HepG2 (cell line): ENCODE data around the gene FGFR4. TPM values are rescaled to one million over a fixed set of nuclear protein-coding genes. Genes with fewer than 3 reads are reported as not detected.
A peak's percentile ranks its signal among the peaks of the same experiment; 100 is the strongest.

Experiments used
- ARHGAP35 ChIP-seq: sonication (generic); formaldehyde crosslinking; IDR thresholded peaks from 2 replicates; pipeline ENCODE4 v1.9.0; 2022; ENCODE audit warnings: mild to moderate bottlenecking, inconsistent platforms, moderate library complexity, missing genetic modification reagents, borderline replicate concordance
- BRD4 ChIP-seq: sonication (generic); formaldehyde crosslinking; IDR thresholded peaks from 2 replicates; pipeline ENCODE4 v1.4.0; 2020; ENCODE audit warnings: missing genetic modification reagents
- GATAD2A ChIP-seq: IDR thresholded peaks from 2 replicates; pipeline ENCODE4 v1.6.1; 2016
- HMG20B ChIP-seq: conservative IDR thresholded peaks from 2 replicates; pipeline ENCODE4 v1.6.1; 2016; ENCODE audit warnings: missing genetic modification reagents, missing compliant biosample characterization
- HOXA3 ChIP-seq: sonication (generic); formaldehyde crosslinking; IDR thresholded peaks from 2 replicates; pipeline ENCODE4 v1.5.0; 2020; ENCODE audit warnings: missing genetic modification reagents
- MIXL1 ChIP-seq: IDR thresholded peaks from 2 replicates; pipeline ENCODE4 v1.6.1; 2016
- MYC ChIP-seq: sonication (generic); formaldehyde crosslinking; IDR thresholded peaks from 2 replicates; pipeline ENCODE4 v1.9.0; 2021; ENCODE audit warnings: missing genetic modification reagents, borderline replicate concordance
- NFE2 ChIP-seq: sonication (generic); formaldehyde crosslinking; IDR thresholded peaks from 2 replicates; pipeline ENCODE4 v1.4.0; 2020; ENCODE audit warnings: missing genetic modification reagents
- RAD21 ChIP-seq: fragments of 450-650 bp; formaldehyde crosslinking; IDR thresholded peaks from 2 replicates; pipeline ENCODE4 v1.5.0; 2020; ENCODE audit warnings: mild to moderate bottlenecking
- REXO4 ChIP-seq: sonication (generic); formaldehyde crosslinking; IDR thresholded peaks from 2 replicates; pipeline ENCODE4 v1.8.0; 2022; ENCODE audit warnings: missing genetic modification reagents, mild to moderate bottlenecking, borderline replicate concordance
- SAP130 ChIP-seq: IDR thresholded peaks from 2 replicates; pipeline ENCODE4 v1.6.1; 2016; ENCODE audit warnings: low read depth
- SMARCE1 ChIP-seq: fragments of 450-650 bp; IDR thresholded peaks from 2 replicates; pipeline ENCODE4 v1.6.1; 2017; ENCODE audit warnings: borderline replicate concordance
- TSC22D2 ChIP-seq: sonication (generic); formaldehyde crosslinking; IDR thresholded peaks from 2 replicates; pipeline ENCODE4 v1.5.1; 2020; ENCODE audit warnings: missing genetic modification reagents, mild to moderate bottlenecking, borderline replicate concordance
- ZNF101 ChIP-seq: sonication (generic); formaldehyde crosslinking; IDR thresholded peaks from 2 replicates; pipeline ENCODE4 v1.4.0; 2020; ENCODE audit warnings: mild to moderate bottlenecking, low read depth, missing genetic modification reagents, borderline replicate concordance
- ZNF24 ChIP-seq: fragments of 450-650 bp; IDR thresholded peaks from 2 replicates; pipeline ENCODE4 v1.6.1; 2017; ENCODE audit warnings: antibody characterized with exemption, mild to moderate bottlenecking
- ZNF282 ChIP-seq: fragments of 450-650 bp; IDR thresholded peaks from 2 replicates; pipeline ENCODE4 v1.6.1; 2018; ENCODE audit not compliant: partially characterized antibody
- ZNF33A ChIP-seq: sonication (generic); formaldehyde crosslinking; IDR thresholded peaks from 2 replicates; pipeline ENCODE4 v1.5.1; 2020; ENCODE audit warnings: missing genetic modification reagents, mild to moderate bottlenecking, moderate library complexity, borderline replicate concordance
- ZNF713 ChIP-seq: sonication (generic); formaldehyde crosslinking; IDR thresholded peaks from 2 replicates; pipeline ENCODE4 v1.4.0; 2020; ENCODE audit warnings: mild to moderate bottlenecking, missing genetic modification reagents
- ZNF776 ChIP-seq: sonication (generic); formaldehyde crosslinking; IDR thresholded peaks from 2 replicates; pipeline ENCODE4 v1.4.0; 2020; ENCODE audit warnings: mild to moderate bottlenecking, missing genetic modification reagents
- polyA plus RNA-seq, 8 experiments: library from polyadenylated mRNA; depleted of rRNA in 3 of 8; stranded (reverse) in 7 of 8; unstranded in 1 of 8; fragments of >200 nt; fragmentation: Illumina TruSeq in 4 of 8; extraction: Trizol in 4 of 8; gene quantifications; 2 replicates each; pipeline versions ENCODE4 v1.2.1 to v1.2.3, GENCODE V29; 2011 to 2016; ENCODE audit warnings: low read depth in 4 of 8, missing spikeins in 1 of 8, mixed read lengths in 1 of 8; ENCODE audit not compliant: insufficient read depth in 1 of 8
- total RNA-seq, 5 experiments: library from RNA; depleted of rRNA; stranded (reverse); fragments of >200 nt; fragmentation: Illumina TruSeq; extraction: Trizol; gene quantifications; 2 replicates each; pipeline ENCODE4 v1.2.3, GENCODE V29; 2016; ENCODE audit warnings: low read depth in 1 of 5
- TF ChIP-seq, protein P1 (sequence below): sonication (generic); formaldehyde crosslinking; IDR thresholded peaks from 2 replicates; pipeline ENCODE4 v1.4.0; 2020; ENCODE audit warnings: missing genetic modification reagents
- TF ChIP-seq, protein P2 (sequence below): sonication (generic); formaldehyde crosslinking; IDR thresholded peaks from 2 replicates; pipeline ENCODE4 v1.8.1; 2022; ENCODE audit warnings: mild to moderate bottlenecking, missing genetic modification reagents
- TF ChIP-seq, protein P3 (sequence below): sonication (generic); formaldehyde crosslinking; conservative IDR thresholded peaks from 2 replicates; pipeline ENCODE4 v1.5.0; 2020; ENCODE audit warnings: missing genetic modification reagents
- TF ChIP-seq, protein P4 (sequence below): sonication (generic); formaldehyde crosslinking; IDR thresholded peaks from 2 replicates; pipeline ENCODE4 v1.8.0; 2022; ENCODE audit warnings: low read depth, missing genetic modification reagents
- TF ChIP-seq, protein P5 (sequence below): sonication (generic); formaldehyde crosslinking; IDR thresholded peaks from 2 replicates; pipeline ENCODE4 v1.4.0; 2020; ENCODE audit warnings: low read depth, mild to moderate bottlenecking, missing genetic modification reagents

FGFR4 gene
- total and polyA plus RNA-seq, 2 of the 13 experiments (the other 11 are each of a cell fraction or from before 2014, with no cell fraction given), result 129 to 219 TPM

DNA sequence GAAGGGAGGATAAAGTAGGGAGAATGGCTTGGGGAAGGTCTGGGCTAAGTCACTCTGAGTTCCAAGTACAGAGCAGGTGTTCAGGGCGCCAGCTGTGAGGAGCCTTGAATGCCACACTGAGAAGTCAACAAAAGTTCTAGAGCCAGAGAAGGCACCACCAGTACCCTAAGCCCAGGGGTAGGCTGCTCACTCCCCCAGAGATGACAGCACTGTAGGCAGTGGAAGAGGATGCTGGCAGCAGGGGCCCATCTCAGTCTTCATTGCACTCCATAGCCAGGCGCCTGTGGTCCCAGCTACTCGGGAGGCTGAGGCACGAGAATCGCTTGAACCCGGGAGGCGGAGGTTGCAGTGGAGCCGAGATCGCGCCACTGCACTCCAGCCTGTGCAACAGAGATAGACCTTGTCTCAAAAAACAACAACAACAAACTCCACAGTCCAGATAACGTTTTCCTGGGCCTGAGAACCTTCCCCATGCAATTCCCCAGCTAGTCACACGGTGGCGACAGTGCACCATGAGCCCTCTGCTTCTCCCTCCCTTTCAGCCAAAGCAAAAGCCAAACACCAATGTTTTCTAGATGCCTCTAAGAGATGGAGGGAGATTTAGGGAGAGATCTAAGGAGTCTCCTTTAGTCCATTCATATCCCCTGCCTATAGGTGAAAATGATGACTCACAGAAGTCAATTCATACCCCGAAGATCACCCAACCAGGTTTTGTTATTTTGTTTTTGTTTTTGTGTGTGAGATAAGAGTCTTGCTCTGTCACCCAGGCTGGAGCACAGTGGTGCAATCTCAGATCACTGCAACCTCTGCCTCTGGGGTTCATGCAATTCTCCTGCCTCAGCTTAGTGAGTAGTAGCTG, 27.1 kb downstream of the FGFR4 start (continued):
- TF ChIP-seq, protein P1, sequence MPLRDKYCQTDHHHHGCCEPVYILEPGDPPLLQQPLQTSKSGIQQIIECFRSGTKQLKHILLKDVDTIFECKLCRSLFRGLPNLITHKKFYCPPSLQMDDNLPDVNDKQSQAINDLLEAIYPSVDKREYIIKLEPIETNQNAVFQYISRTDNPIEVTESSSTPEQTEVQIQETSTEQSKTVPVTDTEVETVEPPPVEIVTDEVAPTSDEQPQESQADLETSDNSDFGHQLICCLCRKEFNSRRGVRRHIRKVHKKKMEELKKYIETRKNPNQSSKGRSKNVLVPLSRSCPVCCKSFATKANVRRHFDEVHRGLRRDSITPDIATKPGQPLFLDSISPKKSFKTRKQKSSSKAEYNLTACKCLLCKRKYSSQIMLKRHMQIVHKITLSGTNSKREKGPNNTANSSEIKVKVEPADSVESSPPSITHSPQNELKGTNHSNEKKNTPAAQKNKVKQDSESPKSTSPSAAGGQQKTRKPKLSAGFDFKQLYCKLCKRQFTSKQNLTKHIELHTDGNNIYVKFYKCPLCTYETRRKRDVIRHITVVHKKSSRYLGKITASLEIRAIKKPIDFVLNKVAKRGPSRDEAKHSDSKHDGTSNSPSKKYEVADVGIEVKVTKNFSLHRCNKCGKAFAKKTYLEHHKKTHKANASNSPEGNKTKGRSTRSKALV, result 0 out of 2 replicates have a peak, but pooled peaks have one; percentile 48
- no peak for TF ChIP-seq ZNF33A (CRISPR knock-in tag)
- no peak for TF ChIP-seq BRD4 (CRISPR knock-in tag)
- TF ChIP-seq RAD21 (CRISPR knock-in tag), result peak; percentile 85
- peak; percentile 9; the same call in 1 of the 2 replicates for TF ChIP-seq SAP130 (CRISPR knock-in tag)
- TF ChIP-seq, protein P2, sequence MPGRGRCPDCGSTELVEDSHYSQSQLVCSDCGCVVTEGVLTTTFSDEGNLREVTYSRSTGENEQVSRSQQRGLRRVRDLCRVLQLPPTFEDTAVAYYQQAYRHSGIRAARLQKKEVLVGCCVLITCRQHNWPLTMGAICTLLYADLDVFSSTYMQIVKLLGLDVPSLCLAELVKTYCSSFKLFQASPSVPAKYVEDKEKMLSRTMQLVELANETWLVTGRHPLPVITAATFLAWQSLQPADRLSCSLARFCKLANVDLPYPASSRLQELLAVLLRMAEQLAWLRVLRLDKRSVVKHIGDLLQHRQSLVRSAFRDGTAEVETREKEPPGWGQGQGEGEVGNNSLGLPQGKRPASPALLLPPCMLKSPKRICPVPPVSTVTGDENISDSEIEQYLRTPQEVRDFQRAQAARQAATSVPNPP (CRISPR knock-in tag), result no peak
- no peak for TF ChIP-seq ZNF24
- 0 out of 2 replicates have a peak, but pooled peaks have one; percentile 19 for TF ChIP-seq MIXL1 (CRISPR knock-in tag)
- TF ChIP-seq ARHGAP35 (CRISPR knock-in tag), result no peak
- TF ChIP-seq NFE2 (CRISPR knock-in tag), result no peak
- TF ChIP-seq TSC22D2 (CRISPR knock-in tag), result no peak
- no peak for TF ChIP-seq SMARCE1
- 0 out of 2 replicates have a peak, but pooled peaks have one; percentile 18 for TF ChIP-seq HOXA3 (CRISPR knock-in tag)
- TF ChIP-seq GATAD2A (CRISPR knock-in tag), result 0 out of 2 replicates have a peak, but pooled peaks have one; percentile 31
- no peak for TF ChIP-seq ZNF101
- TF ChIP-seq, protein P3, sequence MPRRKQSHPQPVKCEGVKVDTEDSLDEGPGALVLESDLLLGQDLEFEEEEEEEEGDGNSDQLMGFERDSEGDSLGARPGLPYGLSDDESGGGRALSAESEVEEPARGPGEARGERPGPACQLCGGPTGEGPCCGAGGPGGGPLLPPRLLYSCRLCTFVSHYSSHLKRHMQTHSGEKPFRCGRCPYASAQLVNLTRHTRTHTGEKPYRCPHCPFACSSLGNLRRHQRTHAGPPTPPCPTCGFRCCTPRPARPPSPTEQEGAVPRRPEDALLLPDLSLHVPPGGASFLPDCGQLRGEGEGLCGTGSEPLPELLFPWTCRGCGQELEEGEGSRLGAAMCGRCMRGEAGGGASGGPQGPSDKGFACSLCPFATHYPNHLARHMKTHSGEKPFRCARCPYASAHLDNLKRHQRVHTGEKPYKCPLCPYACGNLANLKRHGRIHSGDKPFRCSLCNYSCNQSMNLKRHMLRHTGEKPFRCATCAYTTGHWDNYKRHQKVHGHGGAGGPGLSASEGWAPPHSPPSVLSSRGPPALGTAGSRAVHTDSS (CRISPR knock-in tag), result no peak
- TF ChIP-seq HMG20B (CRISPR knock-in tag), result no peak
- TF ChIP-seq REXO4 (CRISPR knock-in tag), result no peak
- TF ChIP-seq, protein P4, sequence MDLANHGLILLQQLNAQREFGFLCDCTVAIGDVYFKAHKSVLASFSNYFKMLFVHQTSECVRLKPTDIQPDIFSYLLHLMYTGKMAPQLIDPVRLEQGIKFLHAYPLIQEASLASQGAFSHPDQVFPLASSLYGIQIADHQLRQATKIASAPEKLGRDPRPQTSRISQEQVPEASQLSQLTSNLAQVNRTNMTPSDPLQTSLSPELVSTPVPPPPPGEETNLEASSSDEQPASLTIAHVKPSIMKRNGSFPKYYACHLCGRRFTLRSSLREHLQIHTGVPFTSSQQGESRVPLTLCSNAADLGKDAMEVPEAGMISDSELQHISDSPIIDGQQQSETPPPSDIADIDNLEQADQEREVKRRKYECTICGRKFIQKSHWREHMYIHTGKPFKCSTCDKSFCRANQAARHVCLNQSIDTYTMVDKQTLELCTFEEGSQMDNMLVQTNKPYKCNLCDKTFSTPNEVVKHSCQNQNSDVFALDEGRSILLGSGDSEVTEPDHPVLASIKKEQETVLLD, result no peak
- TF ChIP-seq ZNF776, result no peak
- TF ChIP-seq ZNF713, result no peak
- TF ChIP-seq MYC (CRISPR knock-in tag), result 0 out of 2 replicates have a peak, but pooled peaks have one; percentile 12
- TF ChIP-seq ZNF282, result no peak
- TF ChIP-seq, protein P5, sequence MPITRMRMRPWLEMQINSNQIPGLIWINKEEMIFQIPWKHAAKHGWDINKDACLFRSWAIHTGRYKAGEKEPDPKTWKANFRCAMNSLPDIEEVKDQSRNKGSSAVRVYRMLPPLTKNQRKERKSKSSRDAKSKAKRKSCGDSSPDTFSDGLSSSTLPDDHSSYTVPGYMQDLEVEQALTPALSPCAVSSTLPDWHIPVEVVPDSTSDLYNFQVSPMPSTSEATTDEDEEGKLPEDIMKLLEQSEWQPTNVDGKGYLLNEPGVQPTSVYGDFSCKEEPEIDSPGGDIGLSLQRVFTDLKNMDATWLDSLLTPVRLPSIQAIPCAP, result no peak
